Activated T-helper 1 cell treated with anti-CD3 and anti-CD28 coated beads, Interleukin-12 subunit alpha, Interleukin-12 subunit beta, Interleukin-2, Interleukin-4 antibody, amounts not matched to agents 30 ng/mL and 10 ng/mL and 1 ng/mL, durations not matched to agents 14 hours and 24 hours and 36 hours (primary cell): ENCODE results near the gene EHD1. TPM values are rescaled to one million over a fixed set of nuclear protein-coding genes. Genes with fewer than 3 reads are reported as not detected.
A peak's percentile ranks its signal among the peaks of the same experiment; 100 is the strongest.

Source experiments
- DNase-seq: peaks from one replicate; pipeline ENCODE4 v3.0.0; 2021; ENCODE audit warnings: low spot score
- H3K27ac Mint-ChIP-seq: one replicate; pipeline ENCODE4 v1.8.0; 2021; ENCODE audit warnings: mild to moderate bottlenecking, mixed read lengths
- H3K27me3 Mint-ChIP-seq: one replicate; pipeline ENCODE4 v1.8.0; 2022; ENCODE audit warnings: mild to moderate bottlenecking, moderate library complexity, mixed read lengths; ENCODE audit not compliant: insufficient read depth
- H3K36me3 Mint-ChIP-seq: one replicate; pipeline ENCODE4 v1.8.0; 2021; ENCODE audit warnings: low read depth, mixed read lengths
- H3K4me1 Mint-ChIP-seq: one replicate; pipeline ENCODE4 v1.8.0; 2021; ENCODE audit warnings: low read depth, mixed read lengths
- H3K4me3 Mint-ChIP-seq: one replicate; pipeline ENCODE4 v1.8.0; 2021; ENCODE audit warnings: mild to moderate bottlenecking, moderate library complexity, mixed read lengths
- H3K9me3 Mint-ChIP-seq: one replicate; pipeline ENCODE4 v1.8.0; 2021; ENCODE audit warnings: mixed read lengths
- intact Hi-C: fragments of 100-400 bp; cut with micrococcal nuclease; formaldehyde crosslinking; loops from one replicate; pipeline ENCODE4 v1.15.1; 2024
- total RNA-seq: library from RNA; stranded (reverse); gene quantifications from 2 replicates; pipeline ENCODE4 v1.2.3, GENCODE V29; 2022

EHD1 gene
- total RNA-seq = 88.0 and 96.9 TPM in 2 replicates

- H3K9me3 Mint-ChIP-seq = no peaks in the 10 kb centered on the region
- peak within 1 kb of the TSS; percentile 83 for H3K27ac Mint-ChIP-seq
- peak; percentile 99 for DNase-seq
- intact Hi-C loops = loop anchor here (1.0 to 5.0 kb wide), 12 partner anchors 10 to 694 kb away; partner anchors contain the start of genes ARL2, ATG2A, CDCA5 and FAM89B
- H3K27me3 Mint-ChIP-seq = no peaks in the 10 kb centered on the region
- H3K4me3 Mint-ChIP-seq = peak within 1 kb of the TSS; percentile 99
- H3K36me3 Mint-ChIP-seq = peaks cover 28% of the 10 kb centered on the region
- H3K4me1 Mint-ChIP-seq = peaks cover 64% of the 10 kb centered on the region
Observed at GRCh38 chr11:64878494-64879243, at the start of gene EHD1. Gene EHD1, minus strand, starts transcription at chr11:64878621. Its CDS starts 157 bp downstream, at chr11:64878464.

- intact Hi-C loops = no loop called here
- Mint-ChIP-seq H3K4me1 (peaks cover 20% of the 10 kb centered on the region), H3K27me3 (no peaks in the 10 kb centered on the region), H3K4me3 (no peak overlapping the region), H3K36me3 (peaks cover 23% of the 10 kb centered on the region), H3K9me3 (no peaks in the 10 kb centered on the region), H3K27ac (no peak overlapping the region)
- DNase-seq = no peak
Observed at GRCh38 chr11:64926689-64927088, 48.3 kb upstream of the EHD1 start.

- H3K27me3 Mint-ChIP-seq = no peaks in the 10 kb centered on the region
- peak overlapping the region; percentile 93 for H3K4me3 Mint-ChIP-seq
- no peak overlapping the region for H3K27ac Mint-ChIP-seq
- H3K9me3 Mint-ChIP-seq = no peaks in the 10 kb centered on the region
- intact Hi-C loops = loop anchor here (2.0 kb wide), 1 partner anchor 123 kb away; the partner anchor contains the start of gene MAP4K2
- peaks cover 18% of the 10 kb centered on the region for H3K36me3 Mint-ChIP-seq
- no peak for DNase-seq
- H3K4me1 Mint-ChIP-seq = peaks cover 20% of the 10 kb centered on the region
Observed at GRCh38 chr11:64925536-64926436, 47.4 kb upstream of the EHD1 start.

GRCh38 chr11:64924910-64925284, 46.5 kb upstream of the EHD1 start:
- no peaks in the 10 kb centered on the region for H3K27me3 Mint-ChIP-seq
- intact Hi-C loops = loop anchor here (1.0 to 2.0 kb wide), 8 partner anchors 9 to 690 kb away; partner anchors contain the start of genes CDCA5, MAP4K2, PCNX3 and SF1
- H3K4me1 Mint-ChIP-seq = peaks cover 20% of the 10 kb centered on the region
- peaks cover 11% of the 10 kb centered on the region for H3K36me3 Mint-ChIP-seq
- no peak for DNase-seq
- peak overlapping the region; percentile 93 for H3K4me3 Mint-ChIP-seq
- H3K27ac Mint-ChIP-seq = peak overlapping the region; percentile 18
- H3K9me3 Mint-ChIP-seq = no peaks in the 10 kb centered on the region

- DNase-seq = peak; percentile 89
- H3K27ac Mint-ChIP-seq = peak within 1 kb of the TSS; percentile 97
- H3K4me1 Mint-ChIP-seq = peaks cover 20% of the 10 kb centered on the region
- peaks cover 9% of the 10 kb centered on the region for H3K36me3 Mint-ChIP-seq
- intact Hi-C loops = loop anchor here (1.0 to 2.0 kb wide), 8 partner anchors 8 to 691 kb away; partner anchors contain the start of genes CDCA5, MAP4K2, PCNX3 and SF1
- H3K4me3 Mint-ChIP-seq = peak within 1 kb of the TSS; percentile 93
- H3K9me3 Mint-ChIP-seq = no peaks in the 10 kb centered on the region
- no peaks in the 10 kb centered on the region for H3K27me3 Mint-ChIP-seq
Observed at GRCh38 chr11:64923944-64924909, 45.8 kb upstream of the EHD1 start, which contains the start of gene PPP2R5B. Gene PPP2R5B, plus strand, starts transcription at chr11:64924689. Its CDS starts 1,046 bp downstream, at chr11:64925735.

GRCh38 chr11:64923151-64923661, 44.8 kb upstream of the EHD1 start:
- Mint-ChIP-seq H3K27me3 (no peaks in the 10 kb centered on the region), H3K9me3 (no peaks in the 10 kb centered on the region), H3K36me3 (peaks cover 9% of the 10 kb centered on the region), H3K4me3 (no peak overlapping the region), H3K27ac (no peak overlapping the region), H3K4me1 (peaks cover 20% of the 10 kb centered on the region)
- DNase-seq = no peak
- intact Hi-C loops = no loop called here

GRCh38 chr11:64921384-64921783, 43.0 kb upstream of the EHD1 start:
- Mint-ChIP-seq H3K9me3 (no peaks in the 10 kb centered on the region), H3K36me3 (no peaks in the 10 kb centered on the region), H3K4me3 (no peak overlapping the region), H3K27ac (no peak overlapping the region), H3K4me1 (peaks cover 26% of the 10 kb centered on the region), H3K27me3 (no peaks in the 10 kb centered on the region)
- intact Hi-C loops = no loop called here
- no peak for DNase-seq

- intact Hi-C loops = no loop called here
- peaks cover 30% of the 10 kb centered on the region for H3K4me1 Mint-ChIP-seq
- no peak overlapping the region for H3K4me3 Mint-ChIP-seq
- no peaks in the 10 kb centered on the region for H3K9me3 Mint-ChIP-seq
- H3K27ac Mint-ChIP-seq = no peak overlapping the region
- no peaks in the 10 kb centered on the region for H3K36me3 Mint-ChIP-seq
- no peak for DNase-seq
- H3K27me3 Mint-ChIP-seq = no peaks in the 10 kb centered on the region
Observed at GRCh38 chr11:64920124-64920523, 41.7 kb upstream of the EHD1 start.

- H3K36me3 Mint-ChIP-seq = no peaks in the 10 kb centered on the region
- no peaks in the 10 kb centered on the region for H3K27me3 Mint-ChIP-seq
- H3K4me1 Mint-ChIP-seq = peaks cover 30% of the 10 kb centered on the region
- DNase-seq = no peak
- intact Hi-C loops = loop anchor here (5.0 kb wide), 1 partner anchor 653 kb away; the partner anchor contains the start of genes FAM89B and ZNRD2
- no peak overlapping the region for H3K27ac Mint-ChIP-seq
- H3K4me3 Mint-ChIP-seq = no peak overlapping the region
- no peaks in the 10 kb centered on the region for H3K9me3 Mint-ChIP-seq
Observed at GRCh38 chr11:64919627-64920026, 41.2 kb upstream of the EHD1 start.

- intact Hi-C loops = loop anchor here (5.0 kb wide), 1 partner anchor 654 kb away; the partner anchor contains the start of genes FAM89B and ZNRD2
- H3K9me3 Mint-ChIP-seq = no peaks in the 10 kb centered on the region
- peaks cover 7% of the 10 kb centered on the region for H3K36me3 Mint-ChIP-seq
- H3K4me1 Mint-ChIP-seq = peaks cover 20% of the 10 kb centered on the region
- peak overlapping the region; percentile 88 for H3K4me3 Mint-ChIP-seq
- peak overlapping the region; percentile 82 for H3K27ac Mint-ChIP-seq
- DNase-seq = no peak
- H3K27me3 Mint-ChIP-seq = no peaks in the 10 kb centered on the region
Observed at GRCh38 chr11:64918017-64918416, 39.6 kb upstream of the EHD1 start.

GRCh38 chr11:64917663-64917995, 39.2 kb upstream of the EHD1 start:
- H3K36me3 Mint-ChIP-seq = peaks cover 7% of the 10 kb centered on the region
- peak overlapping the region; percentile 82 for H3K27ac Mint-ChIP-seq
- DNase-seq = no peak
- no peaks in the 10 kb centered on the region for H3K9me3 Mint-ChIP-seq
- intact Hi-C loops = loop anchor here (1.0 to 5.0 kb wide), 16 partner anchors 17 to 655 kb away; partner anchors contain the start of genes ARL2, CDCA5, EHD1 and FAM89B
- H3K4me3 Mint-ChIP-seq = peak overlapping the region; percentile 88
- H3K27me3 Mint-ChIP-seq = no peaks in the 10 kb centered on the region
- peaks cover 20% of the 10 kb centered on the region for H3K4me1 Mint-ChIP-seq
